SK-N-SH (cell line): ENCODE measurements around the gene LRP5. TPM values are rescaled to one million over a fixed set of nuclear protein-coding genes. Genes with fewer than 3 reads are reported as not detected.
A peak's percentile ranks its signal among the peaks of the same experiment; 100 is the strongest.

ENCODE experiments used
- CTCF ChIA-PET: fragments of 300-600, 350-600 bp; formaldehyde crosslinking; extraction: SDS; loops from one replicate; lab custom pipeline; 2021; lab: Yijun Ruan, JAX
- POLR2A ChIA-PET: fragments of 350-600 bp; sonication (Branson Sonifier 250); formaldehyde crosslinking; extraction: SDS; loops from one replicate; lab custom pipeline; 2020; ENCODE audit warnings: antibody characterized with exemption, inconsistent platforms; lab: Yijun Ruan, JAX
- DNase-seq: peaks from one replicate; pipeline ENCODE4 v3.0.0; 2012
- H2AFZ ChIP-seq: fragments of 200-600 bp; sonication (generic); 2 replicates; pipeline ENCODE4 v1.8.1; 2016; ENCODE audit warnings: antibody characterized with exemption, mild to moderate bottlenecking, low read depth
- H3F3A ChIP-seq: fragments of 200-600 bp; sonication (generic); replicated peaks from 2 replicates; pipeline ENCODE3; 2016; ENCODE audit warnings: antibody characterized with exemption, mild to moderate bottlenecking; ENCODE audit not compliant: insufficient read depth
- H3K27ac ChIP-seq, 2 experiments: fragments of 200-500 bp in 1 of 2; fragments of 200-600 bp in 1 of 2; sonication (Bioruptor generic) in 1 of 2; sonication (generic), shearing (Covaris generic) in 1 of 2; 2 replicates each; pipeline versions ENCODE4 v1.5.1 to v1.6.1; 2014 to 2016; ENCODE audit warnings: low read depth in 2 of 2, inconsistent platforms in 1 of 2, low read length in 1 of 2, mild to moderate bottlenecking in 1 of 2, mixed read lengths in 1 of 2
- H3K27me3 ChIP-seq: fragments of 200-600 bp; sonication (generic), shearing (Covaris generic); 2 replicates; pipeline ENCODE4 v1.6.1; 2016; ENCODE audit warnings: mixed run types; ENCODE audit not compliant: insufficient read depth
- H3K36me3 ChIP-seq, 2 experiments: fragments of 200-500 bp in 1 of 2; fragments of 200-600 bp in 1 of 2; sonication (Bioruptor generic) in 1 of 2; sonication (generic) in 1 of 2; replicated peaks in 1 of 2; 2 replicates each; pipeline versions ENCODE3 to v1.5.1; 2014 to 2016; ENCODE audit warnings: low read length in 1 of 2, mild to moderate bottlenecking in 1 of 2; ENCODE audit not compliant: insufficient read depth in 2 of 2, control insufficient read depth in 1 of 2
- H3K4me1 ChIP-seq, 2 experiments: fragments of 200-500 bp in 1 of 2; fragments of 200-600 bp in 1 of 2; sonication (Bioruptor generic) in 1 of 2; sonication (generic), shearing (Covaris generic) in 1 of 2; 2 replicates each; pipeline versions ENCODE4 v1.5.1 to v1.6.1; 2014 to 2016; ENCODE audit warnings: low read depth in 1 of 2, low read length in 1 of 2, mixed run types in 1 of 2; ENCODE audit not compliant: insufficient read depth in 2 of 2, control insufficient read depth in 1 of 2
- H3K4me2 ChIP-seq: fragments of 200-600 bp; sonication (generic), shearing (Covaris generic); 2 replicates; pipeline ENCODE4 v1.6.1; 2017; ENCODE audit warnings: mixed run types
- H3K4me3 ChIP-seq, 2 experiments: fragments of 200-500 bp in 1 of 2; fragments of 200-600 bp in 1 of 2; sonication (Bioruptor generic) in 1 of 2; sonication (generic), shearing (Covaris generic) in 1 of 2; 2 replicates each; pipeline versions ENCODE4 v1.5.1 to v1.8.1; 2014 to 2016; ENCODE audit warnings: low read depth in 2 of 2, inconsistent platforms in 1 of 2, low read length in 1 of 2, mild to moderate bottlenecking in 1 of 2, mixed read lengths in 1 of 2, moderate library complexity in 1 of 2
- H3K79me2 ChIP-seq: fragments of 200-600 bp; sonication (generic); 2 replicates; pipeline ENCODE4 v1.8.1; 2017; ENCODE audit warnings: mild to moderate bottlenecking; ENCODE audit not compliant: insufficient read depth
- H3K9ac ChIP-seq: fragments of 200-600 bp; sonication (generic); 2 replicates; pipeline ENCODE4 v1.6.1; 2017; ENCODE audit warnings: mixed run types
- H3K9me2 ChIP-seq: fragments of 200-600 bp; sonication (generic); 2 replicates; pipeline ENCODE4 v1.6.1; 2017; ENCODE audit warnings: mixed run types
- H3K9me3 ChIP-seq: fragments of 200-600 bp; sonication (generic); 2 replicates; pipeline ENCODE4 v1.6.1; 2017; ENCODE audit warnings: mixed run types, mild to moderate bottlenecking, moderate library complexity
- H4K20me1 ChIP-seq: fragments of 200-600 bp; sonication (generic); 2 replicates; pipeline ENCODE4 v1.6.1; 2017; ENCODE audit warnings: mild to moderate bottlenecking, mixed run types; ENCODE audit not compliant: insufficient read depth
- CHD2 ChIP-seq: fragments of 150-350 bp; IDR thresholded peaks from 2 replicates; pipeline ENCODE4 v1.6.1; 2018; ENCODE audit warnings: low read length; ENCODE audit not compliant: partially characterized antibody
- EP300 ChIP-seq, 2 experiments: IDR thresholded peaks; 2 replicates each; pipeline versions ENCODE4 v1.4.0 to v1.6.1; 2012; ENCODE audit warnings: borderline replicate concordance in 1 of 2, low read depth in 1 of 2, low read length in 1 of 2
- FOSL2 ChIP-seq: IDR thresholded peaks from 2 replicates; pipeline ENCODE4 v1.4.0; 2012; ENCODE audit warnings: low read depth, mild to moderate bottlenecking, moderate library complexity, borderline replicate concordance
- FOXJ3 ChIP-seq: sonication (generic); formaldehyde crosslinking; IDR thresholded peaks from 2 replicates; pipeline ENCODE4 v1.5.1; 2020; ENCODE audit warnings: mild to moderate bottlenecking, missing genetic modification reagents
- GABPA ChIP-seq: IDR thresholded peaks from 2 replicates; pipeline ENCODE4 v1.4.0; 2012; ENCODE audit warnings: low read depth, mild to moderate bottlenecking
- GATA2 ChIP-seq: sonication (generic); formaldehyde crosslinking; IDR thresholded peaks from 2 replicates; pipeline ENCODE4 v1.5.0; 2020; ENCODE audit warnings: mild to moderate bottlenecking, missing genetic modification reagents
- JUND ChIP-seq: IDR thresholded peaks from 2 replicates; pipeline ENCODE4 v1.4.0; 2012
- MXI1 ChIP-seq: IDR thresholded peaks from 2 replicates; pipeline ENCODE4 v1.6.1; 2012; ENCODE audit warnings: mild to moderate bottlenecking, low read depth, low read length, improper control_type of control experiment
- NRF1 ChIP-seq: IDR thresholded peaks from 2 replicates; pipeline ENCODE4 v1.6.1; 2012; ENCODE audit warnings: low read depth, mild to moderate bottlenecking, low read length
- PBX3 ChIP-seq: IDR thresholded peaks from 2 replicates; pipeline ENCODE4; 2012
- REST ChIP-seq: IDR thresholded peaks from 2 replicates; pipeline ENCODE4 v1.6.1; 2012; ENCODE audit warnings: mild to moderate bottlenecking, low read depth, low read length, moderate library complexity
- TCF12 ChIP-seq: IDR thresholded peaks from 2 replicates; pipeline ENCODE4 v1.4.0; 2012
- USF2 ChIP-seq: fragments of 150-350 bp; IDR thresholded peaks from 2 replicates; pipeline ENCODE4 v1.6.1; 2017; ENCODE audit warnings: antibody characterized with exemption, low read length, low read depth, borderline replicate concordance
- YY1 ChIP-seq: IDR thresholded peaks from 2 replicates; pipeline ENCODE4 v1.4.0; 2012; ENCODE audit warnings: low read depth, mild to moderate bottlenecking
- WGBS: methylation state at CpG from one replicate; pipeline ENCODE4 v1.1.6; 2017; ENCODE audit warnings: low lambda C conversion rate; 5-methylcytosine and 5-hydroxymethylcytosine counted together
- polyA plus RNA-seq, 3 experiments: library from polyadenylated mRNA; depleted of rRNA; stranded (reverse); fragments of >200 nt; gene quantifications; 2 replicates each; pipeline ENCODE4 v1.2.3, GENCODE V29; 2012

LRP5 gene
- polyA plus RNA-seq, 1 of the 3 experiments (the other 2 are of a cell fraction): 15.0 TPM

GRCh38 chr11:68373189-68373814 is 60.9 kb downstream of the LRP5 start (continued):
- TF ChIP-seq REST: peak; percentile 26; the same call in 1 of the 2 replicates
- no peak for TF ChIP-seq JUND
- no peak for TF ChIP-seq USF2
- no peak for TF ChIP-seq GABPA
- TF ChIP-seq GATA2 (CRISPR knock-in tag): no peak
- no peak for TF ChIP-seq YY1
- TF ChIP-seq MXI1: no peak
- TF ChIP-seq CHD2: peak; percentile 95
- TF ChIP-seq FOXJ3: no peak

GRCh38 chr11:68373815-68374501 is 61.6 kb downstream of the LRP5 start:
- H3K27me3 ChIP-seq: no peaks in the 10 kb centered on the region
- H3K36me3 ChIP-seq: no peaks in the 10 kb centered on the region
- H3K9me2 ChIP-seq: no peaks in the 10 kb centered on the region
- H3K4me3 ChIP-seq: peak overlapping the region in 1 of 2 experiments; percentile 6; a peak in 1 of 4 replicates
- no peak overlapping the region; the same call in 1 of the 2 replicates for H3K9ac ChIP-seq
- ChIA-PET CTCF (interaction anchor here (0.9 to 5.4 kb wide), 12 partner anchors 11 to 123 kb away, joined by 3 to 34 read pairs (median 4); partner anchors contain the start of gene LRP5), POLR2A (interaction anchor here (0.7 to 2.6 kb wide), 11 partner anchors 8 to 375 kb away, joined by 3 to 16 read pairs (median 4); partner anchors contain the start of genes C11orf24 and LRP5)
- peak in 1 of 2 experiments; percentile 45; a peak in 1 of 4 replicates for TF ChIP-seq EP300 (IDR thresholded peaks at IDR 0.05; ENCODE audit: borderline replicate concordance in 1 of 2, low read depth in 1 of 2, low read length in 1 of 2)
- TF ChIP-seq FOSL2: no peak
- TF ChIP-seq TCF12: no peak
- 0 out of 2 replicates have a peak, but pooled peaks have one; percentile 1 for TF ChIP-seq PBX3
- TF ChIP-seq MXI1: peak; percentile 64
- no peak for TF ChIP-seq REST
- TF ChIP-seq NRF1: no peak
- TF ChIP-seq FOXJ3: 0 out of 2 replicates have a peak, but pooled peaks have one; percentile 24
- H3K79me2 ChIP-seq: no peaks in the 10 kb centered on the region
- peak overlapping the region; percentile 70 for H3K4me2 ChIP-seq
- H3F3A ChIP-seq: no peaks in the 10 kb centered on the region
- no peaks in the 10 kb centered on the region for H3K9me3 ChIP-seq
- 20% methylated on average over 33 of the region's 33 CpGs for WGBS
- peak; percentile 83 for DNase-seq
- H4K20me1 ChIP-seq: no peaks in the 10 kb centered on the region
- H3K4me1 ChIP-seq: peaks cover 23 to 91% of the 10 kb centered on the region in 2 experiments
- peak overlapping the region; percentile 72 to 100; a peak in 3 of 4 replicates for H3K27ac ChIP-seq
- peak overlapping the region; percentile 52; the same call in 1 of the 2 replicates for H2AFZ ChIP-seq
